GM04504 (cell line): ENCODE results near the gene LCP1.
"Not testable (repeated sequence)": the region's sequence is repeated elsewhere in the genome, so short reads cannot be mapped to it uniquely, and the experiment has no call there.

Experiments
- DNase-seq: peaks from one replicate; pipeline ENCODE4 v3.0.0-alpha.2; 2012; ENCODE audit warnings: low read depth

LCP1 gene, protein sequence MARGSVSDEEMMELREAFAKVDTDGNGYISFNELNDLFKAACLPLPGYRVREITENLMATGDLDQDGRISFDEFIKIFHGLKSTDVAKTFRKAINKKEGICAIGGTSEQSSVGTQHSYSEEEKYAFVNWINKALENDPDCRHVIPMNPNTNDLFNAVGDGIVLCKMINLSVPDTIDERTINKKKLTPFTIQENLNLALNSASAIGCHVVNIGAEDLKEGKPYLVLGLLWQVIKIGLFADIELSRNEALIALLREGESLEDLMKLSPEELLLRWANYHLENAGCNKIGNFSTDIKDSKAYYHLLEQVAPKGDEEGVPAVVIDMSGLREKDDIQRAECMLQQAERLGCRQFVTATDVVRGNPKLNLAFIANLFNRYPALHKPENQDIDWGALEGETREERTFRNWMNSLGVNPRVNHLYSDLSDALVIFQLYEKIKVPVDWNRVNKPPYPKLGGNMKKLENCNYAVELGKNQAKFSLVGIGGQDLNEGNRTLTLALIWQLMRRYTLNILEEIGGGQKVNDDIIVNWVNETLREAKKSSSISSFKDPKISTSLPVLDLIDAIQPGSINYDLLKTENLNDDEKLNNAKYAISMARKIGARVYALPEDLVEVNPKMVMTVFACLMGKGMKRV

GRCh38 chr13:46181840-46182490, at the start of gene LCP1:
TSS of gene LCP1 (minus strand) at chr13:46182177. CDS start at chr13:46159662, 22,515 bp downstream.
- no peak for DNase-seq

DNA sequence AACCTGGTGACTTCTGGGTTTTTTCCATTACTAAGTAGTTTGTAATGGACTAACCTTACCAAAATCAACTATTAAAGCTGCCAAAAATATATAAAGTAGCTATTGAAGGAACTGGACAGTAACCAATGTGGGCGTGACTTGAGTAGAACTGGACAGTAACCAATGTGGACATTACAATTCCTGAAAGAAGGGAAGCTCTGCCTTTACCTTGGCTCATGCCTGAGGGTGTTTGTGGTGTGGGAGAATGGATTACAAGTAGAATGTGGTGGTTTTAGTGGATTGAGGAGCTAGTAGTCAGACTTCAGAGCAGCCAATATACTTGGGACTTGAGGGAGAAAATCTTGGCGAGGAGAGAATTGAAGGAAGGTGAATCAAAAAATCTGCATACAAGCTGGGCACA, 47.3 kb upstream of the LCP1 start:
- DNase-seq, result no peak

DNA sequence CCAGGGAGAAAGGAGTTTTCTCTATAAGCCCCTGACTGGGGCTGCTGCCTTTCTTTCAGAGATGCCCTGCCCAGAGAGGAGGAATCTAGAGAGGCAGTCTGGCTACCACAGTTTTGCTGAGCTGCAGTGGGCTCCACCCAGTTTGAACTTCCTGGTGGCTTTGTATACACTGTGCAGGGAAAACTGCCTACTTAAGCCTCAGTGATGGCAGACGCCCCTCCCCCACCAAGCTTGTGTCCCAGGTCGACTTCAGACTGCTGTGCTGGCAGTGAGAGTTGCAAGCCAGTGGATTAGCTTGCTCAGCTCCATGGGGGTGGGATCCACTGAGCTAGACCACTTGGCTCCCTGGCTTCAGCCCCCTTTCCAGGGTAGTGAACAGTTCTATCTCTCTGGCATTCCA, 38.3 kb upstream of the LCP1 start:
- DNase-seq, result not testable (repeated sequence)

DNA sequence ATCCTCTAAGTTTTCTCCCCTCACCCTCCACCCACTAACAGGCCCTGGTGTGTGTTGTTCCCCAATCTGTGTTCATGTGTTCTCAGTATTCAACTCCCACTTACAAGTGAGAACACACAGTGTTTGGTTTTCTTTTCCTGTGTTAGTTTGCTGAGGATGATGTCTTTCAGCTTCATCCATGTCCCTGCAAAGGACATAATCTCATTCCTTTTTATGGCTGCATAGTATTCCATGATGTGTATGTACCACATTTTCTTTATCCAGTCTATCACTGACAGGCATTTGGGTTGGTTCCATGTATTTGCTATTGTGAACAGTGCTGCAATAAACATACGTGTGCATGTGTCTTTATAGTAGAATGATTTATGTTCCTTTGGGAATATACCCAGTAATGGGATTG, 32.8 kb upstream of the LCP1 start:
- DNase-seq, result not testable (repeated sequence)

DNA sequence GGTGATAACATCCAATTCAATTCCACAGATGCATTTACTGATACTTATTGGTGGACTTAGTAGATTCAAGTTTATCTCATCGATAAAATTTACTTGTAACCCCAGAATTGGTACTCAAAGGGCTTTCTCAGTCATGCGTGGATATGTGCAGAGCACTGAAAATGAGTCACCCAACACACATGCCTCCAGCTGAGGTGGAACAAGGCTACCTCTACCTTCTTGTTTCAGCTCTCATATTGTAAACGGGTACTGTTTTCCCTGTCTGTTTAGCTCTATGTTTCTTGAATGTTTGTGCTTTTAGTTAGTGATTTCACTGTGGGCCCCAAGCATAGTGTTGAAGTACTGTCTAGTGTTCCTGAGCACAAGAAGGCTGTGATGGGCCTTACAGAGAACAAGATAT, 31.3 kb upstream of the LCP1 start:
- no peak for DNase-seq

- no peak for DNase-seq
Measured at GRCh38 chr13:46211483-46212351, 29.7 kb upstream of the LCP1 start, which contains the start of gene LRRC63. TSS of gene LRRC63 (plus strand) at chr13:46211928. CDS start at chr13:46213035, 1,107 bp downstream.

GRCh38 chr13:46211116-46211482, 29.1 kb upstream of the LCP1 start:
- no peak for DNase-seq

DNA sequence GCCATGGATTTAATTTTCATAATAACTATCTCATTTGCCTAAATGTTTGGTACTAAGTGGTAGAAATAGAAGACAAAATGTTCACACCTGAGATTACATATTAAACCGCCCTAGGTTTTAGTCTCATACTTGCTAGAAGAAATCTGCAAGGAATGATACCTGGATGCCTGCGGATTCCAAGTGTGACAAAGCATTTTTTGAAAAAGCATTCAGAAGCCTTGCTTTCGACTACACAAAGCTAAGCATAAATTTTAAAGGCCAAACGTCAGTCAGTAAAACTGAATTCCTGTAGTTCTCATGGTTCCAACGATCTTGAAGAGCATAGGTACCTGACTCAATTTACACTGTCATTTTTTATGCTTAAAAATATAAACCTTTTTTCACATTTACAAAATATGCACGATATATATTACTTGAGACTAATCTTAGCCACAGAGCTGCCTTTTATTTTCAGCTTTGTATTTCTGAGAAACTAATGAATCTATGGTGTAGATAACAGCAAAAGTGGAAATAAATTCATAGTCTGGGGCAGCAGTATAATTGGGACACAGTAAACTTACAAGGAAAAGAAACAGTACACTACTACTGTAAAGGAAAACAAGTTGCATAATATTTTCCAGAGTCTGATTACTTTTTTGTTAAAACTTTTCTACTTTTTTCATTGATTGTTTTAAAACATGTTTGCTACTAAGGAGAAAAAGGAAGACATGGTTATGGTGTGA, 28.5 kb upstream of the LCP1 start:
- no peak for DNase-seq

DNA sequence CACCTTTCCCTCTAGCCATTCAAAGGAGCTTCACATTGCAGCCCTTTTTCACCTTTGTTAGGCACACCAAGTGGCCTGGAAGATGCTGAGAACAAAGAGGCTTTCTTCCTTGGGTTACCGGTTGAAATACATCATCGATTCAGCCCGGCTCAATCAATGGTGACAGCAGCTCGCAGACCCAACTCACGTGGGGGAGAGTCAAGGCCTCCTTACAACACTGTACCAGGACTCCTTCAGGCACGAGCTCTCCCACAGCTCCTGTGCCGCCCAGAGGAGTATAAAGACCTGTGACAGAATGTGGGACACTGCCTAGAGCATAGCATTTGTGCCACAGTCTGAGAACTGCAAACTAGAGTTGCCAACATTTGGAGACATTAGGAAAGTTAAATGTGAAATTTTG, 25.9 kb upstream of the LCP1 start:
- no peak for DNase-seq

- DNase-seq, result no peak
Measured at GRCh38 chr13:46206143-46206542, 24.2 kb upstream of the LCP1 start.

- no peak for DNase-seq
Measured at GRCh38 chr13:46202966-46203365, 21.0 kb upstream of the LCP1 start.

DNA sequence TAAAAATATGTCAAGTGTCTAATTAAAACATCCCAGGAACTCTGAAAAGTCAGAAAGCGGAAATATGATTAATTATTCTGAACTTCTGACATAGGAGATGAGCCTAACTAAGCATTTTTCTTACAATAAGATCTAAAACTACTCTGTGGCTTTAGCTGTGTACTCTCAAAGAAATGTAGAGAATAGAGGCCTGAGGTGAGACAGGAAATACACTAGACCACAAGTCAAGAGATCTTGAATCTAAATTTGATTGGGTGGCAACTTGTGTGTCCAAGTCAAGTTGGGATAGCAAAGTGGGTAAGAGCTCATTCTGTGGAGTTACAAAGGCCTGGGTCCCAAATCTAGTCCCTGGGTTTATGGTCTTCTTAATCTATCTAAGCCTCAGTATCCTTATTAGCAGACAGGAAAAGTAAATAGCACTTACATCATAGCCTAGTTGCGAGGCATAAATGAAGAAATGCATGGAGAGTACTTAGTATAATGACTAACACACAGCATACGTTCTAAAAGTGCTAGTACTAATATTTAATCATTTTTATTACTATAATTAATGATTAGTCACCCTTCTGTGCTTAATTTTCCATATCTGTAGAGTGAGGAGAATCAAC, 20.3 kb upstream of the LCP1 start:
- DNase-seq, result no peak

DNA sequence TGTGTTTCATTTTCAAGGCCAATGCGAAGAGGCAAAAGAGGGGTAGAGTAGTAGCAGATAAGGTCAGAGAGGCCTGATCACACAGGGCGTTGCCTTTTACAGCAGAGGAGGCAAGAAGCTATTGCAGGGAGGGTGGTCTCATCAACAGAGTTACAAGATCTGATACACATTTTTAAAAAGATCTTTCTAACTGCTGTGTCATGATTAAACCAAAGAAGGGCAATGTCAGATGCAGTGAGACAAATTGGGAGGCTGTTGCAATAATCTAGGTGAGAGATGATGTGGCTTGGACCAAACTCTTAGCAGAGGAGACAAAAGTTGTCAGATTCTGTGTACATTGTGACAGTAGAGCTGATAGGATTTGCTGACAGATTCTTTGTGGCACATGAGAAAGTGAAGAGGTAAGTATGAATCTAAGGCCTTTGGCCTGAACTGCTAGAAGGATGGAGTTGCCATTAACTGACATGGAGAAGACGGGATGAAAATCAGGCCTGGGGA, 16.8 kb upstream of the LCP1 start:
- DNase-seq, result no peak

DNA sequence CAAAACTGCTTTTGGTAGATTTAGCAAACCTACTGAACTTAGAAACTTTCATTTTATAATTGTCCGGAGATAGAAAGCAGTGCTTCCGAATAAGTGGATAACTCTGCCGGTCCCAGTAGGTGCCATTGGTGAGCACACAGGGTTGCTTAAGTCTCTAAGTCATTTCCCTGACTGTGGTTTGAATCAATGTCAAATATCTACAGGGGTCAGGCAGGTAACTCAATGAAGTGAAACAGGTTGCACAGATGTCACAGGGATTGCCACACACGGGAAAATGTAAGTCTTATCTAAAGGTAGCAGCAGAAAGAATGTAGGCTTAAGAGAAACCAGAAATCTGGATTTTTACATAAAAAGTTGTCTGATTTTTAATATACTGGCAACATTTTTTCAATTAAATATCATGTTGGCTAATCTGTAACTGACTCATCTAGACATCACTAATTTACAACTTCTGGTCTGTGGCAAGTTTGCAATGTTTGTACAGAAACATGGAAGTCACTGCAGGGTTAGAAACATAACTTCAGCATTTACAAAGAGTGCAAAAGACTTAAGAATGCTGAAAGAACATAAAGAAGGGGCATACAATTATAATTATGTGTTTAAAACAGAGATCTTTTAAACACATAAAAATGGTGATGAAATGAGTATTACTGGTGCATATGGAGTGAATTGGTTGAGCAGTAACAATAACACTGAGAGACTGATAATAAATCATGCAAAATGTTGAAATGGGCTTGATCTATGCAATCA, 15.5 kb upstream of the LCP1 start:
- DNase-seq, result peak; percentile 21

- no peak for DNase-seq
Measured at GRCh38 chr13:46195016-46195415, 13.0 kb upstream of the LCP1 start.

DNA sequence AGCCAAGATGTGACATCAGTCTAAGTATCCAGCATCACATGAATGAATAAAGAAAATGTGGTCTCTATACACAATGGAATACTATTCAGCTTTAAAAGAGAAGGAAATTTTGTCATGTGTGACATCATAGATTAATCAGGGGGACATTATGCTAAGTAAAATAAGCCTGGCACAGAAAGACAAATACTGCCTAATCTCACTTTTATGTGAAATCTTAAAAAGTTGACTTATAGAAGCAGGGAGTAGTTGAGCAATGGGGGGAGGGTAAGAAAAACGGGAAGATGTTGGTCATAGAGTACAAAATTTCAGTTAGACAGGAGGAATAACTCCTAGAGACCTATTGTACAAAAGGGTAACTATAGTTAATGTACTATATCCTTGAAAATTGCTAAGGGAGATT, 10.4 kb upstream of the LCP1 start:
- no peak for DNase-seq

DNA sequence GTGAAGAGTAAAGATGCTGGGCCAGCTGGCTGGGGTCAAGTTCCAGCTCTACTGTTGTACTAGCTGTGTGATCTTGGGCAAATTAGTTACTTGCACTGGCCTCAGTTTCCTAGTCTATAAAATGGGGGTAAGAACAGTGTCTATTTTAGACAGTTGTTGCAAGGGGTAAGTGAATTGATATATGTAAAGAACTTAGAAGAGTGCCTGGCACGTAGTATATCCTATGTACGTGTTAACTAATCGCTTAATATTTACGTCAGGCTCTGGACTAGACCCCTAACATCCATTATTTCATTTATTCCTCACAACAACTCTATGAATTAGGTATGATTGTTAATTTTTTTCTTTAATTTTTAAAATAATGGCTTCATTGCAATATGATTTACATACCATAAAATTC, 3.7 kb upstream of the LCP1 start:
- DNase-seq, result no peak

GRCh38 chr13:46184277-46184699, 2.3 kb upstream of the LCP1 start:
- DNase-seq, result no peak

GRCh38 chr13:46183018-46183946, 1.3 kb upstream of the LCP1 start:
- no peak for DNase-seq
